ENCODE measurements around the gene MORN5.
A peak's percentile ranks its signal among the peaks of the same experiment; 100 is the strongest.

Gene MORN5

DNA sequence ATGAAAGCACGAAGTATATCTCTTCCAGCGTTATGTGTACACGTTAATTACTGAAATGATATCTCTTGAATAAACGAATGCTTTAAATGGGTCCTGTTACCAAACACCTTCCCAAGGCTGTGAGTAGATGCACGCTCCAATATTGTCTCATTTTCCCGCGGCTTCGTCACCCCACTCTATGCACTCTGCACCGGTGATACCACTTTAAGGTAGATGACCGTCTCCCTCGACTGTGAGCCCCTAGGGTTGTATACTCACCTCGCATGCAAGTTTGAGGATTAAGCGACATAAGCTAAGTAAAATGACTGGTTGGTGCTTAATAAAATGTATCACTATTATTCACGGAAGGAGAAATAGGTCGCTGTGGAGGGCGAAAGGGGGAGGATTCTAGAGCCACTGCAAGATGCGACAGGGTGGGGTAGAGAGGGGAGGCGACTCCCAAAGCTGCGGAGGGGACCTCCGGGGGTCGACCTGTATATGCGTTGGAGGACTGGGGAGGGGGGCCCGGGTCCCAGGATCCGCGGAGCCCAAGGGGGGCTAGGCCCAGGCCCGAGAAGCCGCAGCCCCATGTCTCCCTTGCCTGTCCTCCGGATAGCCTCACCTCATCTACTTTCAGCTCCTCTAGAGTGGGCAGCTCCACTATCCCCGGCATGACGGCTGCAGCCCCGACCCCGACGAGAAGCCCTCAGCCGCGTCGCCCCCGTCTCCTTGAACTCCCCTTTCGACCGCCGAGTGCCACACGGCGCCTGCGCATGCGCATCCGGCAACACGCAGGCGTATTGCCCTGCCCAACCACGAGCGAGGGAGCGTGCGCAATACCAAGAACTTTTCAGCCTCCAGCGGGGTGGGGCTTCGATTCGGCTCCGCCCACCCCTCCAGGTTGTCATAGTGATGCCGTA lies at the start of gene MORN5, which contains the start of gene NDUFA8:
MORN5 (plus strand) TSS at position 883 of the 899 bp plus-strand sequence. CDS start 65 bp downstream, outside the sequence.
NDUFA8 (minus strand) TSS at position 754 of the 899 bp plus-strand sequence; CDS start at position 652, 102 bp downstream.
- peak within 1 kb of the TSS; percentile 98 for H3K4me3 ChIP-seq (ENCODE audit: low read depth, low read length)

DNA sequence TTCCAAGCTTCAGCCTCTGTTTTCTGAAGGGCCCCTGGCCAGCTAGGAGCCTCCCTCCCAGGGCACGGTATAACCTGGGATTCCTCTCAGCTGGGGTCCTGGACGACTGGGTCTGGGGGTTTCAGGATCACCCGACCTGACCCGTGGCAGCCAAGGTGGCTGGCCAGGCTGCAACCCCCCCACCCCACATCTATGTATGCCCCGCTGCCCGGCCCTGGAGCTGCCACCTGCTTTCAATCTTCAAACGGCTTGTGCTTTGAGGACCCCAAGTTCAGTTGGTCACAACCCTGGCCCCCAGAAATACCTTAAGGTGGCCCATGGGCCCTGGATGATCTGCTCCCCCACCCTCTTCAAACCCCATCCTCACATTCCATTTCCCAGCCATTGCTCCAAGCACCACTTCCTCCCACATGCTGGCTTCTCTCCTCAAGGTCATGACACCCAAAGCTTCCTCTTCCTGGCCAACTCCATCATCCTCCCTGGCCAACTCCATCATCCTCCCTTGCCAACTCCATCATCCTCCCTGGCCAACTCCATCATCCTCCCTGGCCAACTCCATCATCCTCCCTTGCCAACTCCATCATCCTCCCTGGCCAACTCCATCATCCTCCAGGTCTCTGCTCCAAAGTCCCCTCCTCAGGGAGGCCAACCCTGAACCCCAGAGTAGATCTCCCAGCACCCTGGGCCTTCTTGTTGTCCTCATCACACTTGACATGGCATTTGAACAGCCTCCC lies 49.4 kb upstream of the MORN5 start:
- TF ChIP-seq, protein P1, sequence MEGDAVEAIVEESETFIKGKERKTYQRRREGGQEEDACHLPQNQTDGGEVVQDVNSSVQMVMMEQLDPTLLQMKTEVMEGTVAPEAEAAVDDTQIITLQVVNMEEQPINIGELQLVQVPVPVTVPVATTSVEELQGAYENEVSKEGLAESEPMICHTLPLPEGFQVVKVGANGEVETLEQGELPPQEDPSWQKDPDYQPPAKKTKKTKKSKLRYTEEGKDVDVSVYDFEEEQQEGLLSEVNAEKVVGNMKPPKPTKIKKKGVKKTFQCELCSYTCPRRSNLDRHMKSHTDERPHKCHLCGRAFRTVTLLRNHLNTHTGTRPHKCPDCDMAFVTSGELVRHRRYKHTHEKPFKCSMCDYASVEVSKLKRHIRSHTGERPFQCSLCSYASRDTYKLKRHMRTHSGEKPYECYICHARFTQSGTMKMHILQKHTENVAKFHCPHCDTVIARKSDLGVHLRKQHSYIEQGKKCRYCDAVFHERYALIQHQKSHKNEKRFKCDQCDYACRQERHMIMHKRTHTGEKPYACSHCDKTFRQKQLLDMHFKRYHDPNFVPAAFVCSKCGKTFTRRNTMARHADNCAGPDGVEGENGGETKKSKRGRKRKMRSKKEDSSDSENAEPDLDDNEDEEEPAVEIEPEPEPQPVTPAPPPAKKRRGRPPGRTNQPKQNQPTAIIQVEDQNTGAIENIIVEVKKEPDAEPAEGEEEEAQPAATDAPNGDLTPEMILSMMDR (IDR thresholded peaks at IDR 0.05; ENCODE audit: borderline replicate concordance, insufficient read depth, low read depth, low read length) = no peak
- H3K4me3 ChIP-seq (ENCODE audit: low read depth, low read length) = no peak overlapping the region

More for the DNA sequence above, at the start of gene MORN5, which contains the start of gene NDUFA8:
- TF ChIP-seq, protein P1 (IDR thresholded peaks at IDR 0.05; ENCODE audit: borderline replicate concordance, insufficient read depth, low read depth, low read length) = 0 out of 2 replicates have a peak, but pooled peaks have one; percentile 1

DNA sequence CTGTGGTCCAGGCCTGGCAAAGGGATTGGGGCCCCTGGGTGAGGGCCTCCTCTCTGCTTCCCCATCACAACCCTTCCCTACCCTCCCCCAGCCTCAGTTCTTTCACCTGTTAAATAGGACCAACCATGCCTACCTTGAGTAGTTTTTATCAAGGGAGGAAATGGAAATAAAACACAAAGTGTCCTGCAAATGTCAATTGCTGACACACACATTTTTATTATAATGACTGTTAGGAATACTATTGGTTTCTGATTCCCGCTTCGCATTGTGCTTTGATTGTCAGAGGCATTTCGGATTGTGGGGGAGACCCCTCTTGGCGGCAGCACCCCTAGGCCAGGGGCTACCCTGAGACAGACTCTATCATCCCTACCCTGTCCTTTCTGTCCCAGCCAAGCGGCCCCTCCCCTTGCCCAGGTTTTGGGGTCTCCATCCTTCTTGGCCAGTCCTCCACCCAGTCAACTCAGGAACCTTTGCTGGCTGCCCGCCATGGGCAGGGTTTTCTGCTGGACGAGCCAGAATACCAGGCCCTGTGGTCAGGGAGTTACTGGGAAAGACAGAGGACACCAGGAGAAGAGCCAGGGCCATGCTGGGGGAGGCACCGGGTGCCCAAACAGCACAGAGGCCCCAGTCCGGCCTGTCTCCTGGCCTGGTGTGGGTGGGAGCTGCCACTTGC lies 48.2 kb upstream of the MORN5 start:
- TF ChIP-seq, protein P1 (IDR thresholded peaks at IDR 0.05; ENCODE audit: borderline replicate concordance, insufficient read depth, low read depth, low read length) = no peak
- no peak overlapping the region for H3K4me3 ChIP-seq (ENCODE audit: low read depth, low read length)

DNA sequence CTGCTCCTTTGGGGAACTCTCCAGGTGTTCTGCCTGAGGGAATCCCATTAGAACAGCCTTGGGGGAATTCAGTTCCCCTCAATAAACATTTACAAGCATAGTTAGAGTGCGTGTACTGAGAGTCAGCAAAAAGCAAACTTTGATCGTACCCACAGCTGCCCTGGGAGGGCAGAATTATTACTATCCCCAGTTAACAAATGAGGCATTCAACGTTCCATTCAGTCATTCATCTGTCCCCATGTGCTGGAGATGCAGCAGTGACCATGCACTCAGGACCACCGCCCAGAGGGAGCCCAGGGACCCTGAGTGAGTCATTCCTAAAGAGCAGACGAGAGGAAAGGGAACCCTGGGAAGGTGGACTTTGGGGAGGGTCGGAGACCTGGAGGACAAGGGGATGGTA lies 47.5 kb upstream of the MORN5 start:
- TF ChIP-seq, protein P1 (IDR thresholded peaks at IDR 0.05; ENCODE audit: borderline replicate concordance, insufficient read depth, low read depth, low read length) = no peak
- H3K4me3 ChIP-seq (ENCODE audit: low read depth, low read length) = no peak overlapping the region

DNA sequence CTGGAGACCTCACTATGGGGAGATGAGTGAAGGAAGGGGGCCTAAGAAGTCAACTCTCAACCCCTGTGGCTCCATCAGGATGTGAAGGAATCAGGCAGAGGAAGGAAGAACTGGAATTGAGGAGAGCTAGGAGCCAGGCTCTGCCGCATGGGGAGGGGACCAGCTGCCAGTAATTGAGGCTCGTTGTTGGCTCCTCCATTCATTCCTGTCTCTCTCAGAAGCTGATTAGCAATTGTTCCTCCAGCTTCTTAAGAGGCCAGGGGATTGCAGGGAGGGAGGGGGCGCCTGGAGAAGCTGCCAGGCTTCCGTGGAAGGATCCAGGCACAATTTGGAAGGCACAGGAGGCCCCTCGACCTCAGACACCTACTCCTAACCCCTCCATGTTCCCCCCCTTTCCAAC lies 46.1 kb upstream of the MORN5 start:
- H3K4me3 ChIP-seq (ENCODE audit: low read depth, low read length) = no peak overlapping the region
- TF ChIP-seq, protein P1 (IDR thresholded peaks at IDR 0.05; ENCODE audit: borderline replicate concordance, insufficient read depth, low read depth, low read length) = no peak

DNA sequence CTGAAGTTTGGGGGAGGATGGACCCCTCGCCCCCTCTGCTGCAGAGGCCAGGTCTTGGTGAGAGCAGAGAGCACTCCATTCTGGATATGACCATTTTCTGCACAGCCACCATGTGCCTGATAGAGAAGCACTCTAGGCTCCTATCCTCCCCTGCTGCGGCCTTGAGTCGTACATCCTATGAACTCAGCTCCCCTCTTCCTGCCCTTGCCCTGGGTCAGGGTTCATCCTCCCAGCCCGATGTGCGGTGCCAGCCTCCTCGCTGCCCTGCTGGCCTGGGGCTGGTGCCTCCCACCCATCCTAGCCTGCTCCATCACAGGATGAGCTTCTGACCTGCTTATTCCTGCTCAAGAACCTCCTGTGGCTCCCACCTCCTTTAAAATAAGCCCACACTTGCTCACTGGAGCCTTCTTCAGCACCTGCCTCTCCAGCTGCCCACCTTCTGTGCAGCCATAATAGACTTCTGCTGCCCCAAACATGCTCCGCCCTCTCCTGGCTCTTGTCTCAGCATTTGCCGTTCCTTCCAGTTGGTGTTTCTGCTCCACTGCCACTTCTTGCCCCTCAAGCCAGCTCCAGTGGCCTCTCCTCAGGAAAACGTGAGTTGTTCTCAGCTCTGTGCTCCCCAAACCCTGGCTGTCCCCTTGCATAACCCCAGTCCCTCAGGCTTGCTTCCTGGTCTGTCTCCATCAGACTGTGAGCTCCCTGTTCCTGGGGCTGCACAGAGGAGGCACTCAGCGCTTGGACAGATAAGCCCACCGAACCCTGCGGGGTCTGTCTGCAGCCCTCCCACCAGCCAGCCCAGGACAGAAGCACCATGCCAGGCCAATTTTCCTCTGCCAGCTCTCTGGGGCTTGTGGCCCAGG lies 44.3 kb upstream of the MORN5 start:
- no peak overlapping the region for H3K4me3 ChIP-seq (ENCODE audit: low read depth, low read length)
- TF ChIP-seq, protein P1 (IDR thresholded peaks at IDR 0.05; ENCODE audit: borderline replicate concordance, insufficient read depth, low read depth, low read length) = no peak

All from GM12875 (cell line).